Stimulated activated CD8-positive, alpha-beta memory T cell treated with anti-CD3 and anti-CD28 coated beads, Interleukin-12 subunit alpha, Interleukin-12 subunit beta, amount 100 ng/mL, for 24 hours (primary cell): ENCODE data around the gene CHAF1A.
A peak's percentile ranks its signal among the peaks of the same experiment; 100 is the strongest.

Experiments
- DNase-seq: peaks from one replicate; pipeline ENCODE4 v3.0.0-alpha.2; 2020; ENCODE audit errors: extremely low read depth

CHAF1A gene

GRCh38 chr19:4367336-4367723 lies 35.1 kb upstream of the CHAF1A start:
- DNase-seq: no peak

GRCh38 chr19:4367781-4368127 lies 34.7 kb upstream of the CHAF1A start:
- DNase-seq: no peak

- no peak for DNase-seq
These were observed 34.2 kb upstream of the CHAF1A start for GRCh38 chr19:4368128-4368820.

- peak; percentile 25 for DNase-seq
These were observed 33.1 kb upstream of the CHAF1A start for GRCh38 chr19:4369109-4369887.

GRCh38 chr19:4369888-4370260 lies 32.6 kb upstream of the CHAF1A start:
- DNase-seq: peak; percentile 49

- DNase-seq: no peak
These were observed 31.9 kb upstream of the CHAF1A start for GRCh38 chr19:4370418-4371041.

- no peak for DNase-seq
These were observed 30.9 kb upstream of the CHAF1A start for GRCh38 chr19:4371247-4372164.

GRCh38 chr19:4372165-4373012 lies 30.1 kb upstream of the CHAF1A start:
- DNase-seq: no peak

GRCh38 chr19:4373013-4373367 lies 29.4 kb upstream of the CHAF1A start:
- no peak for DNase-seq

GRCh38 chr19:4373601-4374497 lies 28.6 kb upstream of the CHAF1A start:
- DNase-seq: no peak

- no peak for DNase-seq
These were observed 27.8 kb upstream of the CHAF1A start for GRCh38 chr19:4374498-4375163.

- no peak for DNase-seq
These were observed 27.0 kb upstream of the CHAF1A start for GRCh38 chr19:4375164-4376027.

GRCh38 chr19:4376028-4376670 lies 26.3 kb upstream of the CHAF1A start:
- no peak for DNase-seq

GRCh38 chr19:4376671-4376990 lies 25.8 kb upstream of the CHAF1A start:
- no peak for DNase-seq

- DNase-seq: no peak
These were observed 25.3 kb upstream of the CHAF1A start for GRCh38 chr19:4376991-4377781.

- no peak for DNase-seq
These were observed 23.6 kb upstream of the CHAF1A start for GRCh38 chr19:4378886-4379285.
